ENCODE results near the gene MTX1.
"Not testable (repeated sequence)": the region's sequence is repeated elsewhere in the genome, so short reads cannot be mapped to it uniquely, and the experiment has no call there.

MTX1 gene

GRCh38 chr1:155241069-155241679 lies 32.7 kb downstream of the MTX1 start:
- no peak for FAIRE-seq

- FAIRE-seq = no peak
Measured at GRCh38 chr1:155241841-155242264, 33.4 kb downstream of the MTX1 start.

DNA sequence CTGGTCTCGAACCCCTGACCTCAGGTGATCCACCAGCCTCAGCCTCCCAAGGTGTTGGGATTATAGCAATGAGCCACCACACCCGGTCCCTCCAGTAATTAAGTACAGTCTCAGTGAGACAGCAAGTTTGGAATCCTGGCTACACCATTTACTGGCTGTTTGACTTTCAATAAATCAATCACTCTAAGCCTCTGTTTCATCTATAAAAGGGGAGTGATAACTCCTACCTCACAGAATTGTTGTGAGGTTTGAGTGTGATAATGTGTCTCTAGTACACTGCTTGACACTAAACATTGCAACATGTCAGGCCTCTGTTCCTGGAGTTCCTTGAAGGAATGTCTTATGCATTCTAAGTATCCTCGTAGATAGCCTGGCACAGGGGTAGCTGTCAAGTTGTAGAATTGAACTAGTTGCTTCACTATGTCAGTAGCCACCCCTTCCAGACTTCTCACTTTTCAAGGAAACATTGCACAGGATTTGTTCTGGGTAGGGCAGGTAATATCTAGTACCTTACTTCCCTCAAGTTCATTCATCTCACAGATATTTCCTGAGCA lies 34.4 kb downstream of the MTX1 start:
- no peak for FAIRE-seq

GRCh38 chr1:155244368-155245162 lies 36.1 kb downstream of the MTX1 start:
- FAIRE-seq = peak; percentile 82

DNA sequence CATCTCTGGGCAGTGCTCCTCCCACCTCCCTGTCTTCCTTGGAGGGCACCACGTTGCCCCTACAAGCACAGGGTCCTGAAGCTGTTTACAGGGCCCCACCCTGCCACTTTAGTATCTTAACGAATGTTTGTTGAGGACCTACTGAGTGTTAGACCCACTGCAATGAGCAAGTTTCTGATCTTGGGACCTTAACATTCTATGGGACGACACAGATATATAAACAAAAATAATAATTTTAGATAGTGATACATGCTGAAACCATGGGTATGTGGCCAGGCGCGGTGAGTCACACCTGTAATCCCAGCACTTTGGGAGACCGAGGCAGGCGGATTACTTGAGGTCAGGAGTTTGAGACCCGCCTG lies 36.6 kb downstream of the MTX1 start:
- no peak for FAIRE-seq

DNA sequence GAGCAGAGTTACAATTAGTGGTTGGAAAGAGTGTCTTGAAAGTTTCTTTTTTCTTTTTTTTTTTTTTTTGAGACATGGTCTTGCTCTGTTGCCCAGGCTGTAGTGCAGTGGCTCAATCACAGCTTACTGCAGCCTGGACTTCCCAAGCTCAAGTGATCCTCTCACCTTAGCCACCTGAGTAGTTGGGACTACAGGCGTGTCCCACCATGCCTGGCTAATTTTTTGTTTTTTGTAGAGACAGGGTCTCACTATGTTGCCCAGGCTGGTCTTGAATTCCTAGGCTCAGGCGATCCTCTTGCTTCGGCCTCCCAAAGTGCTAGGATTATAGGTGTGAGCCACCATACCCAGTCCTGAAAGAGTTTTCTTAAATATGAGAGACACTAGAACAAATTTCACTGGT lies 38.3 kb downstream of the MTX1 start:
- not testable (repeated sequence) for FAIRE-seq

- FAIRE-seq = no peak
Measured at GRCh38 chr1:155247667-155248553, 39.4 kb downstream of the MTX1 start.

DNA sequence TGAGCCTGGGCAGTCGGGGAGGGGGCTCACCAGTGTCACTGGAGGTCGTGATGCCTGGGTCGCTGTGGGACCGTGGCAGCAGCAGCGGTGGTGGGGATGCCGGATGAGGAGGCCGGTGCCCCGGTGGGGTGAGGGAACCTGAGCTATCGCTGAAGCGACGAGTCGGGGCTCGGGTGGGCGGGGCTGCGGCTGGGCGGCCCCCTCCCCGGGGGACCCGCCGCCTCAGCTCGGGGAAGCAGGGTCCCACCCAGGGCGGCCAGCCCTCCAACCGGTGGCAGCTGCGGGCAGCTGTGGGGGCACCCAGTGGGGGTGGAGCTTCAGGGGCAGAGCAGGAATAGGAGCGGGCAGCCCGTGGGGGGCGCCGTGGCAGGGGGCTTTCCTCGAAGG lies 41.7 kb downstream of the MTX1 start:
- FAIRE-seq = no peak

DNA sequence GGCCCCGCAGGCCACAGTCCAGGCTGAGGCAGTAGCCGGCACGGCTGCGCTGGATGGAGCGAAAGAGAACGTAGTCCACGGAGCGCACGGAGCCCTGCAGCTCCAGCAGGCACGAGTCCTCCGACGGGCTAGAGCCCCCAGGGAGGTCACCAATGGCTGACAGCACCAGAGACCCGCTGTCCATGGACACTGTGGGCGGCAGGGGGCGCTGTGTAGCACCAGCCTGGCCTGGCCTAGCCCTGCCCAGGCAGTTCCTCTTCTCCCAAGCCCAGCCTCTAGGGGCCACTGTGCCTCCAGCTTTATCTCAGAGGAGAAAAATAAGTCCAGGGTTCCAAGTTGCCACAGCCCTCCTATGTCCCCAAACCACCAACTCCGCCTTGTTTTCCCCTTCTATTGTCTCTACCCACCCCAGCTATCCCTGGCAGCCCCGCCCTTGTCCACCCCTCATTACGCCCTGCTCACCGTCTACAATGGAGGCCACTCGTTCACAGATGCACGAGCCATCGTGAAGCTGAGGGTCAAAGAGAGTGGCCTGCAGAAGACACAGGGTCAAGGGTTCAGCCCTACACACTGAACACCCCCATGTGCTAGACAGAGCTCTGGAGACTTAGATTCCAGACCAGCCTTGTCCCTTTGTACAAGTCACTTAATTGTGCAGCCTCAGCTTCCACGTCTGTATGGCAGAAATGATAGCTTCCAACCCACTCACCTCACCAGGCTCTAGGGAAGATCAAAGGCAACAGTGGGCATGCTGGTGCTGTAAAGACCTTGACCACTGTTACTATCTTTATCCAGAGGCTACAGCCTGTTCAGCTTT lies 42.3 kb downstream of the MTX1 start:
- FAIRE-seq = no peak

DNA sequence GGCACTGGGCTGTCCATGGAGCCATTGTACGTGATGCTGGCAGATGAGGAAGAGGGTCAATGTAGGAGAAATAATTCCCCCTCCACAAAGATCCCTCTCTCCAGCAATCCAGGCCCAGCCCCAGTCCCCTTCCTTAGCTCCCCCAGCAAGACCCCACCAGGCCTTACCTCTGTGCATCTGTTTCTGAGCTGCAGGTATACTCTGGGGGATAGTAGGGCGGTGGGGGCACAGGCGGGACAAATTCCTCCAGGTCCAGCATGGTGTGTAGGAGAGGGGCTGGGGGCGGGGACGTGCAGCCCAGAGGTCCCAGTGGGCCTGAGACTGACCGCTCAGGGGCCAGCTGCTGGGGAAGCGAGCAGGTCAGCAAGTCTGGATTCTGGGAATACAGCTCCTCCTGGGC lies 43.1 kb downstream of the MTX1 start:
- FAIRE-seq = no peak

DNA sequence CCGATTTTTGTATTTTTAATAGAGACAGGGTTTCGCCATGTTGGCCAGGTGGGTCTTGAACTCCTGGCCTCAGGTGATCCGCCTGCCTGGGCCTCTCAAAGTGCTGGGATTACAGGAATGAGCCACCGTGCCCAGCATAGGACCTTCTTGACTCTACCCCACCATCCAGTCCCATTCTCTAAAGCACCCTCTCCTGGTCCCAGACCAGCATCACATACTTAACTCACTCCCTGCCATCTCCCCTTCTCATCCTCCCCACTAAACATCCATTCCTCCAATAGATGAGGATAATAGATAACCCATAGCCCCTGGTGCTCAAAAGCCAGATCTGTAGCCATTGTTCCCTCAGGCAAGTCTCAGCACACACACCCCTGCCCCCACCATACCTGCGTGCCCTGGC lies 44.7 kb downstream of the MTX1 start:
- no peak for FAIRE-seq

- FAIRE-seq = no peak
Measured at GRCh38 chr1:155253797-155254196, 45.3 kb downstream of the MTX1 start.

- FAIRE-seq = no peak
Measured at GRCh38 chr1:155254228-155254713, 45.8 kb downstream of the MTX1 start.

- no peak for FAIRE-seq
Measured at GRCh38 chr1:155254714-155255242, 46.3 kb downstream of the MTX1 start.

DNA sequence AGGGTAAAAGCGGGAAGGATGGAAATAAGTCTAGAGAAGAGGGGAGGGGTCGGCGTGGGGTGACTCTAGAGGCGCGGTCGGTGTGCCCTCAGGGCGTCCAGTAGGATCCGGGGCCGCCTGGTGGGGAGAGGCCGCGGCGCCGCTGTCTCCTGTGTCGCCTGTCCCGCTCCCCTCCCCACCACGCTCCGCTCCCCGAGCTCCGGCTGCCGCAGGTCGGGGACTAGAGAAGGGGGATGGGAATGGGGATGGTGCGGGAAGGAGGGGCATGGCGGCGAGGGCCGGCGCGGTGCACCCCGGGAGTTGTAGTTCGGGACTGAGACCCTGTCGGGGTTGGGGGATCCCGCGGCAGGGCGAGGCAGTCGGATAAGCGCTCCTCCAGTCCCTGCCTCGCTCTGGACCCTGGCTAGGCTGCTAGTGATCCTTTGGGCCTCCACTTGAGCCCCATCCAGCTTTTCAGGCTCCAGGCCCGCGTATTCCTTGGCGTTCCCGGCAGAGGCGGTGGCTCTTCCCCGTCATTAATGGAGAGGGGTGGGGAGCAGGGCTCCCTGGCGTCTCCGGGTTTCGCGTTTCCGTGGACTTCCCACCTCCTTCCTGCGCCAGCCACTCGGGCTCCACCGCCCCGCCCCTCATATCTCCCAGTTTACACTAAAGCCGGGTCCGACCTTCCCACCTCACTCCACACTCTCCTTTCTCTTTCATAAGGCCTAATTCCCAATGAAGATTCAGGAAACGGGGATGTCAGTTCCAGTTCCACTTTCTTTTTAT lies 46.9 kb downstream of the MTX1 start, which contains the start of gene ENTREP3:
Gene ENTREP3 (minus strand): TSS at position 241 of the 765 bp plus-strand sequence. CDS start 606 bp downstream, outside the sequence.
- no peak for FAIRE-seq

GRCh38 chr1:155256058-155256852 lies 47.8 kb downstream of the MTX1 start:
- no peak for FAIRE-seq

DNA sequence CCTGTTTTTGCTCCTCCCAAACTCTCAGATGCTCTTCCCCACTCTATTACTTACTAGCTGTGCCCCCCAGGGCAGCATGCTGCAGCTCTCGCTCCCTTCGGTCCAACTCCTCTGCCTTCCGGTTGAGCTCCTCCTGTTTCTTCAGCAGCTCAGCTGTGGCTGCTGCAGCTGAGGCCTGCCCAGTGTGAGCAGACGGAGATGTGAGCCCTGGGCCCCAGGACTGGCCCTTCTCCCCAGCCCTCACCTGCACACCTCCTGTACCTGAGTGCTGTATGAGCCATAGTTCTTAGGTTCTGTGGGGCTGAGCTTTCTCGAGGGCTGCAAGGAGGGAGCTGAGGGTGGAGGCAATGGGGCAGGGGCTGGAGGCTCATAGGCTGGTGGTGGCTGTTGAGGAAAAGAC lies 51.8 kb downstream of the MTX1 start:
- no peak for FAIRE-seq

DNA sequence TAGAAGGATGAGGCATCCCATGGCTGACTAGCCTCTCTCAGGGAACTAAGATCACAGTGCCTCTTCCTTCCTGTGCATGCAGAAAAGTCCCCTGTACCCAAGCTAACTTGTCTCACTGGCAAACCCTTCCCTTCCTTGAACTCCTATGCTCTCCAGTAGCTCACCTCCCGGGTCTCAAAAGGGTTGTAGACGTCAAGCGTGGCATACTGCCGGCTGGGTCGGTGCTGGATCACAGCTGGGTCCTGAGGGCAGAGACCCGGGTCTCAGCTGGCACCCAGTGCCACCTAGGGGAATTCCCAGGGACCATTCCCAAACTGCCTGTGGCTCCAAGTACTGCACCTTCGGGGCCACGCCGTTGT lies 53.0 kb downstream of the MTX1 start:
- FAIRE-seq = no peak

DNA sequence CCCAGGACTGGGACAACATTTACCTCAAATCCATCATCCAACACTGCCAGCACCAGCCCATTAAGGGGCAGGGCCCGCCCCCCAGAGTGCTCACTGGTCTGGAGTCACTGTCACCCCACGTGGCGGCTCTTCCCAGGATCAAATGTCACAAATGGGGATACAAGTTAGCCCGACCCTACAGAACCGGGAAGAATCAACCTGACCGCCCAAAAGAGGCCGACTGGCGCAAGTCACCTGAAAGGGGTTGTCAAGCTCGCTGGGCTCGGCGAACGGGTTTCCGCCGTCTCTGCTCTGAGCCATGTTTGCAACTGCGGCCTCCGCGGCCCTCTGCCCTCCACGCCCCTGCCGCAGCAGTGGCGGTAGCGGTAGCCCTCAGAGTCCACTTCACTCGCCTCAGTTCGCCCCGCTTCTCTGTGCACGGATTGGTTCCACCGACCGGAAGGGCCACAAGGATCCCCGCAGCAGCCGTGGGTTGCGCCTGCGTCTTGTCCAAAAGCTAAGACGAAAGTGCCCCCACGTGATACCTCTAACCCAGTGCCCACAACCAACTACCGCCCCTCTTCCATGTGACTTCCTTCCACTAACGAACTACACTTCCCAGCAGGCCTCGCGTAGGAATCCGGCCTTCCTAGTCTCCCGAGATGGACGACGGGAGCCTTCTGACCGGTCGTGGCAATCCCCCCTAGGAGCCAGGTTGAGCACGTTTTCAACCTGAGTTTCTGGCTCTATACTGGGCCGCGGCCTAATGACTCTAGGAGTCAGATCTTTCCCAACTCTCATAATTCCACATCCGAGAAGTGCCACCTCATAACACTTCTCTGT lies 53.6 kb downstream of the MTX1 start, which contains the start of gene SCAMP3:
Gene SCAMP3 (minus strand): TSS at position 509 of the 822 bp plus-strand sequence. CDS start 209 bp downstream, at position 300.
- peak; percentile 86 for FAIRE-seq
